Measurements from ENCODE around the gene MAML2.
A peak's percentile ranks its signal among the peaks of the same experiment; 100 is the strongest.

Gene MAML2

GRCh38 chr11:96012086-96012824 is 330.7 kb downstream of the MAML2 start:
- peak in 1 of 2 donors; percentile 44 for DNase-seq (ENCODE audit: low read depth in 2 of 2)

- no peak for DNase-seq (ENCODE audit: low read depth in 2 of 2)
These were observed 332.3 kb downstream of the MAML2 start for GRCh38 chr11:96010683-96011082.

- no peak for DNase-seq (ENCODE audit: low read depth in 2 of 2)
These were observed 334.8 kb downstream of the MAML2 start for GRCh38 chr11:96008161-96008720.

GRCh38 chr11:96006037-96006436 is 337.0 kb downstream of the MAML2 start:
- no peak for DNase-seq (ENCODE audit: low read depth in 2 of 2)

GRCh38 chr11:96004862-96005261 is 338.1 kb downstream of the MAML2 start:
- DNase-seq (ENCODE audit: low read depth in 2 of 2) = no peak

GRCh38 chr11:96002754-96003290 is 340.2 kb downstream of the MAML2 start:
- DNase-seq (ENCODE audit: low read depth in 2 of 2) = no peak

- DNase-seq (ENCODE audit: low read depth in 2 of 2) = no peak
These were observed 340.7 kb downstream of the MAML2 start for GRCh38 chr11:96002339-96002738.

GRCh38 chr11:96001037-96001436 is 342.0 kb downstream of the MAML2 start:
- DNase-seq (ENCODE audit: low read depth in 2 of 2) = no peak

GRCh38 chr11:95999711-96000406 is 343.1 kb downstream of the MAML2 start:
- DNase-seq (ENCODE audit: low read depth in 2 of 2) = no peak

- DNase-seq (ENCODE audit: low read depth in 2 of 2) = no peak
These were observed 346.3 kb downstream of the MAML2 start for GRCh38 chr11:95996621-95997235.

GRCh38 chr11:95994329-95994728 is 348.7 kb downstream of the MAML2 start:
- DNase-seq (ENCODE audit: low read depth in 2 of 2) = no peak

- no peak for DNase-seq (ENCODE audit: low read depth in 2 of 2)
These were observed 349.3 kb downstream of the MAML2 start for GRCh38 chr11:95993438-95994298.

GRCh38 chr11:95991545-95991944 is 351.4 kb downstream of the MAML2 start:
- DNase-seq (ENCODE audit: low read depth in 2 of 2) = no peak

- no peak for DNase-seq (ENCODE audit: low read depth in 2 of 2)
These were observed 351.9 kb downstream of the MAML2 start for GRCh38 chr11:95991101-95991500.

GRCh38 chr11:95989780-95990179 is 353.2 kb downstream of the MAML2 start:
- no peak for DNase-seq (ENCODE audit: low read depth in 2 of 2)

- DNase-seq (ENCODE audit: low read depth in 2 of 2) = no peak
These were observed 353.9 kb downstream of the MAML2 start for GRCh38 chr11:95989076-95989605.

GRCh38 chr11:95985174-95985808 is 357.7 kb downstream of the MAML2 start:
- no peak for DNase-seq (ENCODE audit: low read depth in 2 of 2)

- DNase-seq (ENCODE audit: low read depth in 2 of 2) = no peak
These were observed 358.9 kb downstream of the MAML2 start for GRCh38 chr11:95984072-95984471.

GRCh38 chr11:95977534-95978174 is 365.3 kb downstream of the MAML2 start:
- no peak for DNase-seq (ENCODE audit: low read depth in 2 of 2)

- DNase-seq (ENCODE audit: low read depth in 2 of 2) = no peak
These were observed 366.4 kb downstream of the MAML2 start for GRCh38 chr11:95976550-95976949.

Measured in stimulated activated CD4-positive, alpha-beta T cell treated with anti-CD3 and anti-CD28 coated beads, Interleukin-1b, Interleukin-23, amount 100 ng/mL, for 1 hour (primary cell).